Adrenal gland (tissue), 12 donors: ENCODE results near the gene TMEM132C. TPM values are rescaled to one million over a fixed set of nuclear protein-coding genes. Genes with fewer than 3 reads are reported as not detected.

Experiments used
- DNase-seq, 7 donors: peaks; one replicate each; pipeline ENCODE4 v3.0.0-alpha.2; 2019 to 2020
- H3K27ac ChIP-seq, 5 donors: fragments of 200-600 bp; sonication (generic) in 4 of 5; 1 replicate in 3 of 5; 2 replicates in 2 of 5; pipeline versions ENCODE4 v1.5.1 to v1.8.0; 2016 to 2020; ENCODE audit warnings: mild to moderate bottlenecking in 1 of 5
- H3K27me3 ChIP-seq: fragments of 200-600 bp; 2 replicates; pipeline ENCODE4 v1.8.0; 2021
- H3K36me3 ChIP-seq, 2 donors: fragments of 200-600 bp; replicated peaks in 1 of 2; 1 replicate in 1 of 2; 2 replicates in 1 of 2; pipeline versions ENCODE4 v1.5.1 to v1.8.0; 2018 to 2022
- H3K4me1 ChIP-seq, 2 donors: fragments of 200-600 bp; replicated peaks in 1 of 2; 1 replicate in 1 of 2; 2 replicates in 1 of 2; pipeline versions ENCODE4 v1.5.1 to v1.8.0; 2018 to 2021
- H3K4me3 ChIP-seq, 4 donors: fragments of 200-600 bp; sonication (generic) in 3 of 4; one replicate each; pipeline ENCODE4 v1.5.1; 2016 to 2018
- H3K9me3 ChIP-seq, 3 donors: fragments of 200-600 bp; sonication (generic) in 1 of 3; replicated peaks in 1 of 3; 1 replicate in 2 of 3; 2 replicates in 1 of 3; pipeline versions ENCODE4 v1.5.1 to v1.8.0; 2016 to 2021
- POLR2A ChIP-seq, 2 donors: fragments of 450-650 bp; IDR thresholded peaks; one replicate each; pipeline ENCODE4 v1.6.1; 2017; ENCODE audit warnings: antibody characterized with exemption in 2 of 2, mild to moderate bottlenecking in 2 of 2, moderate library complexity in 1 of 2
- WGBS, 4 donors: extraction: QIAGEN DNeasy Blood & Tissue Kit in 2 of 4; methylation state at CpG; one replicate each; pipeline versions ENCODE4 v1.1.5 to v1.1.7; 2013 to 2017; 5-methylcytosine and 5-hydroxymethylcytosine counted together
- intact Hi-C, 2 donors: fragments of 100-400 bp; cut with DNase I; formaldehyde crosslinking; loops; one replicate each; pipeline versions ENCODE4 v1.14.1 to v1.15.0; 2022 to 2023
- polyA plus RNA-seq, 3 donors: library from polyadenylated mRNA; stranded (reverse); fragments of 200-250 nt in 2 of 3; fragments of 350-450 nt in 1 of 3; fragmentation: Illumina TruSeq in 1 of 3; extraction: RNeasy Lipid Tissue Mini Kit (QIAGEN cat#74804) in 1 of 3; gene quantifications; one replicate each; pipeline ENCODE4 v1.2.3, GENCODE V29; 2013 to 2014
- total RNA-seq, 9 donors: library from RNA; depleted of rRNA in 4 of 9; stranded (reverse); fragments of >200 nt in 4 of 9; fragments of 120-200 nt in 1 of 9; fragmentation: NEBNext Ultra II Directional in 1 of 9; extraction: Animal tissue kit (Norgen Biotek cat#: 25700) in 1 of 9; gene quantifications; one replicate each; pipeline versions ENCODE4 v1.1.0 to v1.2.4, GENCODE V29; 2013 to 2023
- TF ChIP-seq, protein P1 (sequence below), 6 experiments: fragments of 450-650 bp in 4 of 6; fragments of 200-600 bp in 2 of 6; sonication (generic) in 1 of 6; IDR thresholded peaks; 1 replicate in 5 of 6; 2 replicates in 1 of 6; pipeline versions ENCODE4 v1.5.1 to v1.8.0; 2016 to 2021; ENCODE audit warnings: antibody characterized with exemption in 6 of 6, mild to moderate bottlenecking in 2 of 6, moderate library complexity in 1 of 6
- donor health status: healthy with polysubstance abuse.
- donor health status: Bipolar disorder and iron deficiency.
- donor health status: DM: yes; HTN: yes; CAD: no.
- donor health status: DM: no; HTN: no; CAD: no.
- donor health status: DM: no; HTN: no; CAD: no.
- donor health status: DM: yes; HTN: yes; CAD: no.

Gene TMEM132C
- total and polyA plus RNA-seq, 12 donors, result 1.2 to 4.2 (median 2.5) TPM

DNA sequence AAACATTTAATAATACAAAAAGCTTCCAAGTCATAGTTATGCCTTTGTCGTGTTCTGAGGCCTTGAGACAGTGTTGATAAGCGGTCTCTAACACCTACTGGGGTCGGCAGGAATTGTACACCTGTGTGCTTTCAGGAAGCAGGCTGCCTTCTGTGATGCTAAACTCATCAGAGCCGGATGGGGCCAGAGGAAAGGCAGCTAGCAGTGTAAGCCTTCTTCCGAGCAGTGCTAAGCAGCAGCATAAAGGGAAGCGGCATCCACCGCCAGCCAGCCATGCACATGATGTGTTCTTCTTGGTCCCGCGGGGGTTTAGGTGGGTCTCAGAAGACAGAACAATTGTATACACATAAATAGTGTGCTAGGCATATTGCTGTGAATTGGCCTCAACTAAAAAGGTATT, 397.5 kb downstream of the TMEM132C start:
- TF ChIP-seq, protein P1, sequence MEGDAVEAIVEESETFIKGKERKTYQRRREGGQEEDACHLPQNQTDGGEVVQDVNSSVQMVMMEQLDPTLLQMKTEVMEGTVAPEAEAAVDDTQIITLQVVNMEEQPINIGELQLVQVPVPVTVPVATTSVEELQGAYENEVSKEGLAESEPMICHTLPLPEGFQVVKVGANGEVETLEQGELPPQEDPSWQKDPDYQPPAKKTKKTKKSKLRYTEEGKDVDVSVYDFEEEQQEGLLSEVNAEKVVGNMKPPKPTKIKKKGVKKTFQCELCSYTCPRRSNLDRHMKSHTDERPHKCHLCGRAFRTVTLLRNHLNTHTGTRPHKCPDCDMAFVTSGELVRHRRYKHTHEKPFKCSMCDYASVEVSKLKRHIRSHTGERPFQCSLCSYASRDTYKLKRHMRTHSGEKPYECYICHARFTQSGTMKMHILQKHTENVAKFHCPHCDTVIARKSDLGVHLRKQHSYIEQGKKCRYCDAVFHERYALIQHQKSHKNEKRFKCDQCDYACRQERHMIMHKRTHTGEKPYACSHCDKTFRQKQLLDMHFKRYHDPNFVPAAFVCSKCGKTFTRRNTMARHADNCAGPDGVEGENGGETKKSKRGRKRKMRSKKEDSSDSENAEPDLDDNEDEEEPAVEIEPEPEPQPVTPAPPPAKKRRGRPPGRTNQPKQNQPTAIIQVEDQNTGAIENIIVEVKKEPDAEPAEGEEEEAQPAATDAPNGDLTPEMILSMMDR (IDR thresholded peaks at IDR 0.05), result no peak
- no peak for TF ChIP-seq POLR2A (IDR thresholded peaks at IDR 0.05)
- DNase-seq, result no peak
- intact Hi-C loops, result no loop called here
- no peaks in the 10 kb centered on the region for H3K9me3 ChIP-seq
- no peak overlapping the region for H3K27ac ChIP-seq
- H3K36me3 ChIP-seq, result no peaks in the 10 kb centered on the region
- 61 to 80% (median 74%) methylated on average over 9 of the region's 9 CpGs for WGBS, 4 donors
- H3K4me3 ChIP-seq, result no peak overlapping the region
- no peaks in the 10 kb centered on the region for H3K27me3 ChIP-seq
- no peaks in the 10 kb centered on the region for H3K4me1 ChIP-seq

DNA sequence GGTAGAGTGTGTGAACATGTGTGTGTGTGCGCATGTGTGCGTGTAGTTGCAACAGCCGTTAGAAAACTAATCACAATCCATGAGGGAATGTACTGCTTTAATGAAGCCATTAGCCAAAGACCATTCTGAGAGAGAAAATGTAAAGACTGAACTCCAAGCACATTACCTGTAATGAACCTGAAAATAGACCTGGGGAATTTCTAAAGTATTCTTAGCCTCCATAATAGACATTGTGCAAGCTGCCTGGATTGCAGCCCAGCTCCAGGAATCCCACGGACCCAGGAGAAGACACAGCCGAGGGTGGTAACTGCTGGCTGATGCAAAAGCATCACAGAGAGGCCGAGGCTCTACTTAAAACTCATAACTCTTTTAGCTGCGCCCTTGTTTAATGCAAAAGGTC, 400.2 kb downstream of the TMEM132C start:
- Histone ChIP-seq H3K4me1 (no peaks in the 10 kb centered on the region), H3K27ac (no peak overlapping the region)
- TF ChIP-seq, protein P1 (IDR thresholded peaks at IDR 0.05), result no peak
- TF ChIP-seq POLR2A (IDR thresholded peaks at IDR 0.05), result no peak

DNA sequence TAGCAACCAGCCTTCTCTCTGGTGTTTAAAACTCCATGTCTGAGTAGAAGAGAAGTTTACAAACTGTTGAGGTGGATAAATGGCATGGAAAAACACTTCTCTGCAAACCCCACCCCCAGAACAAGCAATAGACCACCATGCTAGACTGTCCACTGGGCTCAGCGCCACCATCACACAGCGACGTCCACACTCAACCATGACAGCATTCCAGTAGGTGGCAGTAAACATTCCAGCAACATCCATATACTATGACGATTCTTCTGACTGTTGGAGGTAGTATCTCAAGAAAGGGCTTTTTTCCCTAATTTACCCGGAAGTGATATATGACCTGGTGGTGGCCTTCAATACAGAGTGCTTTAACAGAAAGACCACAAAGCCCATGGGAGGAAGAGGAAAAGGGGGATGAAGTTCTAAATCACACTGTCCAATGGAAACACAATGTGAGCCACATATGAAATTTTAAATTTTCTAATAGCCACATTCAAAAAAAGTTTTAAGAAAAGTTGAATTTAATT, 404.6 kb downstream of the TMEM132C start:
- intact Hi-C loops, result no loop called here
- Histone ChIP-seq H3K4me1 (no peaks in the 10 kb centered on the region), H3K27me3 (no peaks in the 10 kb centered on the region), H3K9me3 (no peaks in the 10 kb centered on the region), H3K36me3 (no peaks in the 10 kb centered on the region), H3K27ac (no peak overlapping the region), H3K4me3 (no peak overlapping the region)
- no peak for DNase-seq
- 68 to 80% (median 75%) methylated on average over 5 of the region's 5 CpGs for WGBS, 4 donors
- TF ChIP-seq POLR2A (IDR thresholded peaks at IDR 0.05), result no peak
- TF ChIP-seq, protein P1 (IDR thresholded peaks at IDR 0.05), result no peak

More for the DNA sequence above, 400.2 kb downstream of the TMEM132C start:
- no peaks in the 10 kb centered on the region for H3K36me3 ChIP-seq
- intact Hi-C loops, result no loop called here
- DNase-seq, result no peak
- H3K4me3 ChIP-seq, result no peak overlapping the region
- WGBS, 4 donors, result 74 to 79% (median 74%) methylated on average over 7 of the region's 7 CpGs
- H3K9me3 ChIP-seq, result no peaks in the 10 kb centered on the region
- no peaks in the 10 kb centered on the region for H3K27me3 ChIP-seq

DNA sequence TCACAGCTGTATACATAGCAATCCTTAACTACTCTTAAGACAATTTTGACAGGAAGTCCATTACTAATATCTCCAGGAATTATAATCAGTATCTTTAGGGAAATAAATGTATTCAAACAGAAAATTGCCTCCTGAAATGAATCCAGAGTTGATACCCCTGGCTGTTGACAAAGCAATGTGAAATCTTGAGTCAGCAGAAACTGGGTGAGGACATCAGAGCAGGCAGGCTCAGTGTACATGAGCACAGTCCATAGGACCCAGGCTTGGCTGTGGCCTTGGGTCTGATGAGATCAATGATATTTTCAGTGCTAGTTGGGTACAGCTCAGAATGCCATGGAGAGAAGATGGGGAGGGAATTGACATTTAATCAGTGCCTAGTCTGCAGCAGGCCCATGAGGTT, 405.5 kb downstream of the TMEM132C start:
- TF ChIP-seq, protein P1 (IDR thresholded peaks at IDR 0.05), result no peak
- no peak for DNase-seq

More for the DNA sequence above, 405.5 kb downstream of the TMEM132C start:
- Histone ChIP-seq H3K27ac (no peak overlapping the region), H3K4me1 (no peaks in the 10 kb centered on the region), H3K36me3 (no peaks in the 10 kb centered on the region), H3K9me3 (no peaks in the 10 kb centered on the region), H3K27me3 (no peaks in the 10 kb centered on the region), H3K4me3 (no peak overlapping the region)
- intact Hi-C loops, result no loop called here
